ENCODE measurements around the gene CFL2.
"Not testable (repeated sequence)": the region's sequence is repeated elsewhere in the genome, so short reads cannot be mapped to it uniquely, and the experiment has no call there.

The CFL2 gene

GRCh38 chr14:34711169-34711568 is 3.2 kb downstream of the CFL2 start:
- DNase-seq = peak; percentile 96

DNA sequence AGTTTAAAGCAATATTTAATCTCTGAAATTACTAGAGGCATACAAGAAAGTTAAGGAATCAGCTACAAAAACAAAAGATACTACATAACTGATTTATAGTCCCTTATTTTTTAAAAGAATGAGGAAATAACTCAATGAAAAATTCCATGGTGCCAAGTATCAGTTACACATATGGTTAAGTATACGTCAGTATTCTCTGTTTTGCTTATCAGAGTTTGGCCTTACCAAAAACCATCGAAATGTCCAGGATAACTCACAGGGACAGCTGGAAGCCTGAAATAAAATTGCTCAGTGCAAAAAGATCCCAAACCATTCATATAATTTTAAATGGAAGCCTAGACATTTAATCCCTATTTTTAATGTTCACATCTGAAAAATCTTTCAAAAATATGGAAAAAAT is 3.6 kb downstream of the CFL2 start:
- DNase-seq = peak; percentile 56

- DNase-seq = no peak
Measured at GRCh38 chr14:34710006-34710405, 4.4 kb downstream of the CFL2 start.

GRCh38 chr14:34707722-34708121 is 6.7 kb downstream of the CFL2 start:
- DNase-seq = no peak

GRCh38 chr14:34701808-34702207 is 12.6 kb downstream of the CFL2 start:
- no peak for DNase-seq

DNA sequence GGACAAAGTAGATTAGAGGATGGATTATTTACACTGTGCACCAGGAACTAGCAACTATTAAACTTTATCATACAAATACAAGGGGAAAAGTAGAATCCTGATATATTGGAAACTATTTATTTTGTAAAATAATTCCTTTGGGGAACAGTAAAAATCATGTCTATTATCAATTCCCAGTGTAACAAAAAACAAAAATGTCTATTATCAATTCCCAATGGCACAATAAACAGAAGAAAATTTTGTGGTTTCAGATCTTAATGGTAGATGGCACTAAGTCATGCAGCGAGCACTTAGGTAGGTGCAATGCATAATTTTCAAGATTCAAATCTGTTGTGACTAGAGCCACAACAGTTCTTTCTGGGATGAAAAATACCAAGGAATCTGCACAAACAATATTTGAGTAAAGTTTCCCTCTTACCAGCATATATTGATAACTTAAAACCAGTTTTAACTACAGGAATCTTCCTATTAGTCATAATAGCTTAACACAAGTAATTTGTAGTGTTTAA is 13.7 kb downstream of the CFL2 start:
- no peak for DNase-seq

GRCh38 chr14:34699873-34700621 is 14.3 kb downstream of the CFL2 start:
- peak; percentile 94 for DNase-seq

DNA sequence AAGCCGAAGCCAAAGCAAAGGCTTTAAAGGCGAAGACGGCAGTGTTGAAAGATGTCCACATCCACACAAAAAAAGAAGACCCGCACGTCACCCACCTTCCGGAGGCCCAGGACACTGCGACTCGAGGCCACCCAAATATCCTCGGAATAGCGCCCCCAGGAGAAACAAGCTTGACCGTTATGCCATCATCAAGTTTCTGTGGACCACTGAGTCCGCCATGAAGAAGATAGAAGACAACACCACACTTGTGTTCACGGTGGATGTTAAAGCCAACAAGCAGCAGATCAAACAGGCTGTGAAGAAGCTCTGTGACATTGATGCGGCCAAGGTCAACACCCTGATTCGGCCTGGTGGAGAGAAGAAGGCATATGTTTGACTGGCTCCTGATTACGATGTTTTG is 20.2 kb downstream of the CFL2 start:
- not testable (repeated sequence) for DNase-seq

GRCh38 chr14:34693228-34693939 is 21.0 kb downstream of the CFL2 start:
- no peak for DNase-seq

DNA sequence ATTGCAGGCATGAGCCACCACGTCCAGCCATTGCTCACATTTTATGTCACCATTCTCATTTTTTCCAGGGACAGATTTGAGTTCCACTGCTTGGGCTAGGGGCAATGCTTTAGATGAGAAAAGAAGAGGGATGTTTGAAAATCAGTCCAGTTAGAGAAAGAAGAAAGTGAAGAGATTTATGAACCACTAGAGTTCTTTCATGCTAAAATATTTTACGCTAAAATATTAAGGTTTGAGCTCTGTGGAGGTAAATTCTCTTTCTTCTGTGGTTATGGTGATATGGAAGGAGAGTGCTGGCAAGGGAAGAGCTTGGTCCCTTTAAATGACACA is 21.5 kb downstream of the CFL2 start:
- no peak for DNase-seq

DNA sequence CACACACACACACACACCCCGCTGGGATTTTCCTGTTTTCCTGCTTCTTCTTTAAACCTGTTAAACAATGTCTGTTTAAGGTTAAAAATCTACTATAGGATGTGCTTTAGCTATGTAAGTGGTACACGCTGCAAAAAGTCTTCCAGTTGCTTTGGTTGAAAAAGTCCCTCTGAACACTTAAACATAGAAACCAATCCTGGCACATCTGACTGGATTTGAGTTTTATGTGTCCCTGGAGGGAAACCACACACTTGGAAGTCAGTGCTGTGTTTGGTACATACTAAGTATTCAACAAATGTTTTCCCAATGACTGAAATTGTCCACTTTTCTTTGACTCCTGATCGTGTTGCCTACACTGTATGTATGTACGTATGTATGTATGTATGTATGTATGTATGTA is 22.0 kb downstream of the CFL2 start:
- peak; percentile 38 for DNase-seq

DNA sequence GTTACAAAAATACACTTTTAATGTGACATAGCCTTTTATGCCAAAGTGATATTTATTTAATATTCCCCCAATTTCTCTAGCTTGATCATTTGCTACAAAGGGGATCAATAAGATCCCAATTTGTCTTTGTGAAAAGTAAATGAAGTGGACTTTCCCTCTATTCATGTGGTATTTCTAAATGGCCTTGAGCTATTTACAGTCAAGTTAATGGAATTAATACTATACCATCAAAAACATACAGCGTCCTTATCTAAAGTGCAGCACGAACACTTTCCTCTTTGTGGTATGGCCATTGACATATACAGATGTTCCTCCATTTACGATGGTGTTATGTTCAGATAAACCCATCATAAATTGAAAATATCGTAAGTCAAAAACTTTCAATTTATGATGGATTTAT is 23.2 kb downstream of the CFL2 start:
- DNase-seq = no peak

DNA sequence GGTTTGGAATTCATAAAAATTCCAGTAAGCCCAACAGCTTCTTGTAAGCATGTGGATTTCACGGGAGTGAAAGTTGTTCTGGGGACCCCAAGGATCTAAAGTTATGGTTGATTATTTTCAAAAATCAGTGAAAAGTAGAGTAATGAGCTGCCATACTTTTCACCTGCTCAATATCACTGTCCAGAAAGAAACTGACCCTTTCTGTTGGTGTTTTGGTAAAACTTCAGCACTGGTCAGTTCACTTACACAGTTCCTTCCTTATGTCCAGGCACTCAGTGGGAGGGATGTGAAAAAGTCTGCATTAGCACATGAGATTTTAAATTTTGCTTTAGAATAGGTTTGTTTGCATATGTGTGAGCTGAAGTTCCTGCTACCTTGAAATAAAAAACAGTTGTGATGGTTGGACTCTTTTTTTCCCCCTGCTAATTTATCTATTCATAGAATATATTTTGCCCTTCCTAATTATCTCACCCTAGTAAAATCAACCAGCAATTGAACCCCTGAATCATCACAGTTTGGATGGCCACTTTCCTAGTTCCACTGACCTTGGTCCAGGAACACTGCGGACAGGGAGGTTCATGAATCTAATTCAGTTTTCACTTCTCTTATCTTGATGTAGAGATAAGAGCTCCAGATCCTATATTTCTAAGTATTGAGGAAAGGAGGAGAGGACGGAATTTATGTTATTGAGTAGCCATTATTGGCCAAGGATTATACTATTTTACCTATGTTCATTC is 25.8 kb downstream of the CFL2 start:
- DNase-seq = no peak

DNA sequence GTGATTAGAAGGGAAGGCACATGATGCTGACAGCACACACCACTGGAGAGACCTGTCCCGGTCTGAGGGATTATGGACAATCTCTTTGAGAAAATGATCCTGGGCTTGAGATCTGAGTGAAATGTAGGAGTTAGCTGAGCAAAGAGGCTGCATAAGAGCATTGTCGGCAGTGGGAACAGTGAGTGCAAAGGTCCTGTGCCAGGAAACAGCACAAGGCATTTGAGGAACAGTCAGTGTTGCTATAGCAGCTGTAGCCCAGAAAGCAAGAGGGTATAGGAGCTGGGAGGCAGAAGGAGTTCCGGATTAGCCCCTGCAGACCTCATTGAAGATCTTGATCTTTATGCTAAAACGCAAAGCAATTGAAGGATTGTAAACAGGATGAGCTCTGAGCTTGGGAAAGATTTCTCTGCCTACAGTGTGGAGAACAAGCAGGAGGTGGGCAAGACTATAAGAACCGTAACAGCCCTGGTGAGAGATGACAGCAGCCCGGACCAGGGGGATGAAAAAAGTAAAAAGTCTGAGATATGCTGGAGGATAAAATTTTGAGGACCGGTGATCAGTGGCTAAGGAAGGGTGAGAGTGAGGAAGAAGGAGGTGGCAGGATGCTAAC is 28.5 kb downstream of the CFL2 start:
- DNase-seq = no peak

DNA sequence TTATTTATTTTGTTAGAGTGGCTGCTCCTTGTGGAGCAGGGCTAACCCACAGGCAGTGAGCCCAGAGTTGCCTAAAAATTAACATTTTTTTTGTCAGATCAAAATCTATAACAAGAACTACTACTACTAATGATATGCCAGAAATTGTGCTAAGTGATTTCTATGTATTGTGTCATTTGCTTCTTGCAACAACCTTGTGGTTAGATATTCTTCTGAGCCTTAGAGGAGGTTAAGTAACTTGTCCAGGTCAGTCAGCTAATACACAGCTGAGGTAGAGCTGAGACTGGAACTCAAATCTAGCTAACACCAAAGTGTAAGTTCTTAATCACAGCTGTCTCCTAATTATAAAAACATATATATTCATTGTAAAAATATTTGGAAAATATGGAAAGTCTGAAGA is 29.8 kb downstream of the CFL2 start:
- peak; percentile 31 for DNase-seq

- peak; percentile 51 for DNase-seq
Measured at GRCh38 chr14:34682787-34683321, 31.5 kb downstream of the CFL2 start.

GRCh38 chr14:34680806-34681479 is 33.5 kb downstream of the CFL2 start:
- no peak for DNase-seq

DNA sequence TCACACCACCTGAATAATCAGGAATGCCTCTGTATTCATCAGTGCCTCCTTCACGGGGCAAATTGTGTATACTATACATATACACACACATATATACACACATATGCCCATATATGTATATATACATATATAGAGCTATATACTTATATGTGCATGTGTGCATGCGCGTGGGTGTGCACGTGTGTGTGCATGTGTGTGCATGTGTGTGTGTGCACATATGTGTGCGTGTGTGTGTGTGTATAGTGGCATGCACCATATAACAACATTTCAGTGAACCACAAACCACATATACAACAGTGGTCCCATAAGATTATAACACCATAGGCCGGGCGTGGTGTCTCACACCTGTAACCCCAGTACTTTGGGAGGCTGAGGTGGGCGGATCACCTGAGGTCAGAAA is 35.7 kb downstream of the CFL2 start:
- no peak for DNase-seq

- peak; percentile 45 for DNase-seq
Measured at GRCh38 chr14:34678306-34678705, 36.1 kb downstream of the CFL2 start.

DNA sequence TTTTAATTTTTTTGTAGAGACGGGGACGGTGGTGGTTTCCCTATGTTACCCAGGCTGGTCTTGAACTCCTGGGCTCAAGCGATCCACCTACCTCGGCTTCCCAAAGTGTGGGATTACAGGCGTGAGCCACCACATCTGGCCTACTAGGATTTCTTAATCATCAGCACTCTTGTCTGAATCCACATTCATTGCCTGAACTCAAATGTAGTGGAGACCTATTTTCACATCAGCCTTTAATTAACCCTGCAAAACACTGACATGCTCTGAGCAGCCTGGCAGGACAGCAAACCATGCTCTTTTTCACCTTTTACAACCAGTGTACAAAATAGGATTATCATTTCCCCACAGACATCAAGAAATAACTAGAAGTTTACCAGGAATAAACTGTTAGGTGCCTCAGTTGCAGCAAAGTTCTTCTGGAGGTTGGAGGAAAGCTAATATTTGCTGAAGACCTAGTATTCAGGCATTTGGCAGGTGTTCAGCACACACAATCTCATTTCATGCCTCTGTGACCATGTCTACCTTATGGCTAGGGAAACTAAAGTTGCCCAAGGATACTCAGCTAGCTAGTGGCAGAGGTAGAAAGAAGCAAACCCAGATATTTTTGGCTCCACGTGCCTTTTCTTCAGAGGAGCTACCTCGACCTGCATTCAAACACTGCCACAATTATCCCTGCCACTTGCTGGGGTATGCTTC is 37.7 kb downstream of the CFL2 start:
- DNase-seq = no peak

DNA sequence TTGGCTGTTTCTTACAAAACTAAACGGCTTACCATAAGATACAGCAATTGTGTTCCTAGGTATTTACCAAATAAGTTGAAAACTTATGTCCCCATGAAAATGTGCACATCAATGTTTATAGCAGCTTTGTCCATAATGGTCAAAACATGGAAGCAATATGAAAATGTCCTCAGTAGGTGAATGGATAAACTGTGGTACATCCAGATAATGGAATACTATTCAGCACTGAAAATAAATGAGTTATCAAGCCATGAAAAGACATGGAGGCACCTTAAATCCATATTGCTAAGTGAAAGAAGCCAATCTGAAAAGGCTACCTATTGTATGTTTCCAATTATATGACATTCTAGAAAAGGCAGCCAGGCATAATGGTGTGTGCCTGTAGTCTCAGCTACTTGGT is 40.7 kb downstream of the CFL2 start:
- DNase-seq = no peak

- no peak for DNase-seq
Measured at GRCh38 chr14:34671716-34672115, 42.7 kb downstream of the CFL2 start.
